Measurements from ENCODE around the gene TRIM14. TPM values are rescaled to one million over a fixed set of nuclear protein-coding genes. Genes with fewer than 3 reads are reported as not detected.
"Not testable (repeated sequence)": the region's sequence is repeated elsewhere in the genome, so short reads cannot be mapped to it uniquely, and the experiment has no call there.

The TRIM14 gene
- total RNA-seq, 1 donor from 2014 or later: 41.5 TPM

DNA sequence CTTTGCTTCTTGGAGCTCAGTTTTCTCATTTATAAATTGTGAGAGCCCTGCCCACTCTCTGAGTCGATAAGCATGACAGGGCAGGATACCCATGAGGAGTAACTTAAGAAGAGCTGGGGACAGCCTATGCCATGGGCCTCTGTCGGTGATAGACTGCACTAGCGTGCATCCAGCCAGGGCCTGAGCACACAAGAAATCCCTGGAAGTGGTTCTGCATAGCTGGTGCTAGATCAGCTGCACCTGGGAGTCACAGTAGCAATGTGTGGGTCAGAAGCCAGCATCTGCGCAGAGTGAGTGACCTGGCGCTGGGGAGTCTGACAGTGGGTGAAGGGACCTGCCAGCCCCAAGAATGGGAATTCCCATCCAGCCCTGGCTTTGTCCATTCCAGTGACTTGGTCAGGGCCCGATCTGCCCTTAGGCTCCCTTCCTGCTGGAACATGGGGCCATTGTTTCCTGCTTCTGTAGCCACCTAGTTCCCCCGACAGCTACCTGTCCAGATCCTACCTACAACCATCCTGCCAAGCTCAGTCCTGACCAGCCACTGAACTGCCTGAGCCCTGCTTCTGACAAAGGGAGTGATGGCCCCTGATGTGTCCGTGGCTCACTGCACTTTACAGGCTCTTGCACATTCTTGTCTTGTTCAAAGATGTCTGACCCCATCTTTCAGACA lies 98.4 kb downstream of the TRIM14 start:
- no peaks in the 10 kb centered on the region for H3K4me1 Mint-ChIP-seq (ENCODE audit: low read depth)
- DNase-seq (ENCODE audit: low spot score): no peak
- intact Hi-C loops (cut with micrococcal nuclease): no loop called here
- H3K27ac Mint-ChIP-seq: no peak overlapping the region
- H3K27me3 Mint-ChIP-seq (ENCODE audit: low read depth): no peaks in the 10 kb centered on the region
- H3K9me3 Mint-ChIP-seq: no peaks in the 10 kb centered on the region
- H3K36me3 Mint-ChIP-seq (ENCODE audit: low read depth): peaks cover 39% of the 10 kb centered on the region
- no peak overlapping the region for H3K4me3 Mint-ChIP-seq (ENCODE audit: low read depth)

DNA sequence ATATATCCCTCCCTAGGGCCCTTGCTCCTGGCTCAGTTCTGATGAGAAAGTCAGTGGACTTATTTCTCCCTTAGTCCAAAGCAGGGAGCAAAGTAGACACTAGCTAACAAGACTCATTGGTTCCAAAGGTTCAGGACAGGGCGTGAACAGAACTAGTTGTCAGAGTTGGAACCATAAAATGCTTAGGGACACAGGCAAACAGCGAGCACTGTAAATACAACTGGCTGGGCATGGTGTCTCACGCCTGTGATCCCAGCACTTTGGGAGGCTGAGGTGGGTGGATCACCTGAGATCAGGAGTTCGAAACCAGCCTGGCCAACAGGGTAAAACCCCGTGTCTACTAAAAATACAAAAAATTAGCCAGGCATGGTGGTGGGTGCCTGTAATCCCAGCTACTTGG lies 99.2 kb downstream of the TRIM14 start:
- H3K4me3 Mint-ChIP-seq (ENCODE audit: low read depth); H3K27ac Mint-ChIP-seq; H3K4me1 Mint-ChIP-seq (ENCODE audit: low read depth); intact Hi-C loops (cut with micrococcal nuclease); H3K9me3 Mint-ChIP-seq; DNase-seq (ENCODE audit: low spot score); H3K27me3 Mint-ChIP-seq (ENCODE audit: low read depth): not testable (repeated sequence)
- peaks cover 46% of the 10 kb centered on the region for H3K36me3 Mint-ChIP-seq (ENCODE audit: low read depth)

Other genes with a start within 250 kb of the TRIM14 start
- gene TRMO, start 196.7 kb downstream of the TRIM14 start, total RNA-seq: 13.4 and 15.3 TPM in 2 replicates
- gene HEMGN, start 181.1 kb downstream of the TRIM14 start, total RNA-seq: 0.41 and 0.78 TPM in 2 replicates
- gene ANP32B, start 135.9 kb downstream of the TRIM14 start, total RNA-seq: 307 and 323 TPM in 2 replicates
- 63.4 and 64.7 TPM in 2 replicates for gene NANS, start 62.5 kb downstream of the TRIM14 start, total RNA-seq
- 0.87 and 0.96 TPM in 2 replicates for gene CORO2A, start 73.4 kb upstream of the TRIM14 start, total RNA-seq
- 1.3 and 1.5 TPM in 2 replicates for gene TBC1D2, start 136.4 kb upstream of the TRIM14 start, total RNA-seq

Data from activated T-helper 2 cell treated with anti-CD3 and anti-CD28 coated beads, Interferon-gamma antibody, Interleukin-2, Interleukin-4, amounts not matched to agents 10 μg/mL and 5 μg/mL and 100 μg/mL, durations not matched to agents 14 hours and 24 hours and 36 hours (primary cell).